ENCODE measurements around the gene SLC22A2. TPM values are rescaled to one million over a fixed set of nuclear protein-coding genes. Genes with fewer than 3 reads are reported as not detected.
"Not testable (repeated sequence)": the region's sequence is repeated elsewhere in the genome, so short reads cannot be mapped to it uniquely, and the experiment has no call there.

SLC22A2 gene
- total RNA-seq, 2 donors from 2014 or later, result not detected

DNA sequence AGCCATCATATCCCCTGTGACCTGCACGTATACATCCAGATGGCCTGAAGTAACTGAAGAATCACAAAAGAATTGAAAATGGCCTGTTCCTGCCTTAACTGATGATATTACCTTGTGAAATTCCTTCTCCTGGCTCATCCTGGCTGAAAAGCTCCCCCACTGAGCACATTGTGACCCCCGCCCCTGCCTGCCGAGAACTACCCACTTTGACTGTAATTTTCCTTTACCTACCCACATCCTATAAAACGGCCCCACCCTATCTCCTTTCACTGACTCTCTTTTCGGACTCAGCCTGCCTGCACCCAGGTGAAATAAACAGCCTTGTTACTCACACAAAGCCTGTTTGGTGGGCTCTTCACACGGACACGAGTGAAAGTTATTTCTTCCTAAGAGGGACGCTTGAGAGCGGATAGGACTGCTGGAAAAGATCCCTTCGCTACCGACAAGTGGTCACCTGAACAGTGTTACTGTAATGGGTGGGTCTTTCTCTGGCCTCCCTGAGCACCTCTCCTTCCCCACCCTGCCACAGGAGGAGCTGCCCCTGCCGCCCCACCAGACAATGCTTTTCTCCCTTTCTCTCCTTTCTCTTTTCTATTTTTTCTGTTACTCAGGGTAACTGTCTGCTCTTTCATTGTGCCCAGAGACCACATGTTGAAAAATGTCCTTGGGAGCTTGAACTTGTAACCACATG, 24.5 kb downstream of the SLC22A2 start:
- ATAC-seq; H3K36me3 Mint-ChIP-seq (ENCODE audit: low read depth); DNase-seq; H3K27me3 Mint-ChIP-seq; H3K4me1 Mint-ChIP-seq; H3K9me3 ChIP-seq (ENCODE audit: control insufficient read depth, low read length, poor library complexity, severe bottlenecking); H3K27ac Mint-ChIP-seq; H3K4me3 Mint-ChIP-seq: not testable (repeated sequence)

DNA sequence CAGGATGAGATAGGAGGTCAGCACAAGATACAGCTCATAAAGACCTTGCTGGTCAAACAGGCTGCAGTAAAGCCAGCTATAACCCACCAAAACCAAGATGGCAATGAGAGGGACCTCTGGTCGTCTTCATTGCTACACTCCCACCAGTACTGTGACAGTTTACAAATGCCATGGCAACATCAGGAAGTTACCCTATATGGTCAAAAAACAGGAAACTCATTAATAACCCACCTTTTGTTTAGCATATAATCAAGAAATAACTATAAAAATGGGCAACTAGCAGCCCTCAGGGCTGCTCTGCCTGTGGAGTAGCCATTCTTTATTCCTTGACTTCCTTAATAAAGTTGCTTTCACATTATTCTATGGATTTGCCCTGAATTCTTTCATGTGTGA, 30.9 kb downstream of the SLC22A2 start:
- ATAC-seq (no peak), DNase-seq (no peak)
- no peaks in the 10 kb centered on the region for H3K4me1 Mint-ChIP-seq
- H3K4me3 Mint-ChIP-seq, result no peak overlapping the region
- H3K27ac Mint-ChIP-seq, result no peak overlapping the region
- H3K9me3 ChIP-seq (ENCODE audit: control insufficient read depth, low read length, poor library complexity, severe bottlenecking), result no peaks in the 10 kb centered on the region
- H3K36me3 Mint-ChIP-seq (ENCODE audit: low read depth), result peaks cover 4% of the 10 kb centered on the region
- no peaks in the 10 kb centered on the region for H3K27me3 Mint-ChIP-seq

DNA sequence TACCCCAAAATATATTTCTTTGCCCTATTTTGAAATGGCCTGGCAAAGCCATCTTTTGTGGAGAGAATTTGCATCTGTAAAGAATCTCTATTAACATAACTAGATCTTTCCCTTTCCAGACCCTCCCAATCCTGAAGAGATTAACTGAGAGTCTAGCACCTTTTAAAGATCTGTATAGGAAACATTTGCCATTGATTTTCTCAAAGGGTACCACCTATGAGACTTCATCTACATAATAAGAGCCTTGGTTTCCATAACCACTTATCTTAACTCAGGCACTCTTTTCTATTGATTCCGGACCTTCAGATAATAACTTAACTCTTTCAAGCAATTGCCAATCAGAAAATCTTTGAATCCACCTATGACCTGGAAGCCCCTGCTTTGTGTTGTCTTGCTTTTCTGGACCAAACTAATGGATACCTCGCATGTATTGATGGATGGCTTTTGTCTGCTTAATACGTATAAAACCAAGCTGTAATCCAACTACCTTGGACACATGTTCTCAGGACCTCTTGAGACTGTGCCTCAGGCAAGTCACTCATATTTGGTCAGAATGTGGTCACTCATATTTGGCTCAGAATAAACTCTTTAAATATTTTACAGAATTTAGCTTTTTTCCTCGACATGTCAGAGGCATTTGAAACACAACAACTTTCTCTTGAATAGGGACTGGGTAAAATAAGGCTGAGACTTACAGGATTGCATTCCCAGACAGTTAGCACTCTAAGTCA, 31.4 kb downstream of the SLC22A2 start:
- Mint-ChIP-seq H3K27ac (no peak overlapping the region), H3K36me3 (ENCODE audit: low read depth) (peaks cover 4% of the 10 kb centered on the region), H3K4me3 (no peak overlapping the region), H3K27me3 (no peaks in the 10 kb centered on the region), H3K4me1 (no peaks in the 10 kb centered on the region)
- ATAC-seq, result no peak
- H3K9me3 ChIP-seq (ENCODE audit: control insufficient read depth, low read length, poor library complexity, severe bottlenecking), result no peaks in the 10 kb centered on the region
- DNase-seq, result no peak

DNA sequence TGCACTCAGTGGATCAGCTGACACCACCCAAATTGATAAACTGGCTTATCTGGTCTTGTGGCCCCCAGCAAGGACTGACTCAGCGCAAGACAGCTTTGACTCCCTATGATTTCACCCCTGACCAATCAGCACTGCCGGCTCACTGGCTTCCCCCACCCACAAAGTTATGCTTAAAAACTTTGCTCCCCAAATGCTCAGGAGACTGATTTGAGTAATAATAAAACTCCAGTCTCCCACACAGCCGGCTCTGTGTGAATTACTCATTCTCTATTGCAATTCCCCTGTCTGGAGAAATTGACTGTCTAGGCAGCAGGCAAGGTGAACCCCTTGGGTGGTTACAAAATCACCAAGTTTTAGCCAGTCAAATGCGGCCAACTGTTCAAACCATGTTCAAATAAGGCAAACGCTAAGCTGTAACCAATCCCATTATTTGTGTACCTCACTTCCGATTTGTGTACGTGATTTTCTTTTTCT, 32.5 kb downstream of the SLC22A2 start:
- Mint-ChIP-seq H3K4me1 (peaks cover 3% of the 10 kb centered on the region), H3K27me3 (peaks cover 5% of the 10 kb centered on the region), H3K4me3 (no peak overlapping the region)

DNA sequence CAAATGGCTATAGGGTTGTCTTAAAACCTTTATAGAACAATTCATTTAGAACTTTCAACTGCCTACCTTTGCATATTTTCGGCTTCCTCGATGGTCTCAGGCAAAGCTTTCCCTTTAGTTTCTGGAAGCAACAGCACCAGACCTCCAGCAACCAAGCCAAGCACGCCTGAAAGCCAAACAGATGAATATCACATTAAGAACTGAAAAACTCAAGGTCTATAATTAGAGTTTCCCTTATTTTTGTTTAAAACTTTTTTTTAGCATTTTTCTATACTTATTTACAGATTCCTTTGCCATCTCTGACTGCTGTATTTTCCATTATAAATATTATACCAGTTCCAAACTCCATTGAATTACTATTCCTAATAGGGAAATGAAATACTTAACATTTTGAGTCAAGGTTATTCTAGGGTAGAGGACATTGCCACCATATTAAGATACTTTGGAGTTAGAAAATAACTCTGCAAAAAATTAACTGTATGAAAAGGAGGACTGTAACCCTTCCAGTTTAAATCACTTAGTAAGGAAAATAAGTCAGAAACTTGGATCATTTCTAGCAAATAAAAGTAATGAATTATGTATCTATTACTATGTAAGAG, 33.9 kb downstream of the SLC22A2 start:
- Mint-ChIP-seq H3K4me1 (peaks cover 3% of the 10 kb centered on the region), H3K4me3 (no peak overlapping the region), H3K27ac (no peak overlapping the region), H3K36me3 (ENCODE audit: low read depth) (peaks cover 2% of the 10 kb centered on the region), H3K27me3 (peaks cover 7% of the 10 kb centered on the region)
- DNase-seq, result no peak
- ATAC-seq, result no peak
- no peaks in the 10 kb centered on the region for H3K9me3 ChIP-seq (ENCODE audit: control insufficient read depth, low read length, poor library complexity, severe bottlenecking)

More for the DNA sequence above, 32.5 kb downstream of the SLC22A2 start:
- no peak for DNase-seq
- H3K36me3 Mint-ChIP-seq (ENCODE audit: low read depth), result peaks cover 4% of the 10 kb centered on the region
- H3K27ac Mint-ChIP-seq, result no peak overlapping the region
- H3K9me3 ChIP-seq (ENCODE audit: control insufficient read depth, low read length, poor library complexity, severe bottlenecking), result no peaks in the 10 kb centered on the region
- ATAC-seq, result no peak

DNA sequence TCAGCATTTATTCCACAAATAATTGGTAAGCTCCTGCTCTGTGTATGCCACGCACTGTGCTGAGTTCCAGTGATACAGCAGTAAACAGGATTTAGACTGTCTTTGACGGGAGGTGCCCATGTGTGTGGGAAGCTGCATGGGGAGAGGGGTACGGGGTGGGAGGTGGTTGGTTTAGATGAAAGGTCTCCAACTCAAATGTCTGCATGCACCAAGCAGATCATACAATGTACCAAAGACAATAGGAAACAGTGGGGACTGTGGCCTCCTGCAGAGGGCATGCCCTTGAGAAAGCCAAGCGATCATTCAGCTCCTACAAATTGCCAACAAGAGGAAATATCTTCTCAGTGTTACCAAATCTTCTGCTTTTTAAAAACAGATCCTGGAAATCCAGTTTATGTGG, 36.1 kb downstream of the SLC22A2 start:
- H3K4me1 Mint-ChIP-seq, result peaks cover 3% of the 10 kb centered on the region
- H3K27ac Mint-ChIP-seq, result no peak overlapping the region

DNA sequence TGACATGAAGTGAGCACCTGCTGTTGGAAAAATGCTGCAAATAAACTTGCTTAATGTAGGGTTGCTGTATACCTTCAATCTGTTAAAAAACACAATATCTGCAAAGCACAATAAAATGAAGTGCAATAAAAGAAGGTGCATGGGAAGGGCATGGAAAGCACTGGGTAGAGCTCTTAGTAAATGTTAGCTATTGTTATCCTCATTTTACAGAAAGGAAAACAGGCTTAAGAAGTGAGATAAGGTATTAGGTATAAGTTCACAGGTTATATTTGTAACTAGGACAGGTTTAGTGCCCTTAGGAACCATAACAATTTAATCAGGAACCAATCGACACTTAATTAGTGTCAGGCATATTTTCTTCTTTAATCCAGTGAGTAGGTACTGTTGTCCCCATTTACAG, 36.7 kb downstream of the SLC22A2 start:
- ATAC-seq (no peak), DNase-seq (no peak)
- H3K9me3 ChIP-seq (ENCODE audit: control insufficient read depth, low read length, poor library complexity, severe bottlenecking), result no peaks in the 10 kb centered on the region
- no peak overlapping the region for H3K27ac Mint-ChIP-seq
- H3K4me3 Mint-ChIP-seq, result no peak overlapping the region
- H3K27me3 Mint-ChIP-seq, result peaks cover 11% of the 10 kb centered on the region
- H3K4me1 Mint-ChIP-seq, result peaks cover 3% of the 10 kb centered on the region
- no peaks in the 10 kb centered on the region for H3K36me3 Mint-ChIP-seq (ENCODE audit: low read depth)

More for the DNA sequence above, 36.1 kb downstream of the SLC22A2 start:
- H3K4me3 Mint-ChIP-seq, result no peak overlapping the region
- peaks cover 7% of the 10 kb centered on the region for H3K27me3 Mint-ChIP-seq
- no peaks in the 10 kb centered on the region for H3K9me3 ChIP-seq (ENCODE audit: control insufficient read depth, low read length, poor library complexity, severe bottlenecking)
- H3K36me3 Mint-ChIP-seq (ENCODE audit: low read depth), result no peaks in the 10 kb centered on the region
- no peak for DNase-seq
- no peak for ATAC-seq

DNA sequence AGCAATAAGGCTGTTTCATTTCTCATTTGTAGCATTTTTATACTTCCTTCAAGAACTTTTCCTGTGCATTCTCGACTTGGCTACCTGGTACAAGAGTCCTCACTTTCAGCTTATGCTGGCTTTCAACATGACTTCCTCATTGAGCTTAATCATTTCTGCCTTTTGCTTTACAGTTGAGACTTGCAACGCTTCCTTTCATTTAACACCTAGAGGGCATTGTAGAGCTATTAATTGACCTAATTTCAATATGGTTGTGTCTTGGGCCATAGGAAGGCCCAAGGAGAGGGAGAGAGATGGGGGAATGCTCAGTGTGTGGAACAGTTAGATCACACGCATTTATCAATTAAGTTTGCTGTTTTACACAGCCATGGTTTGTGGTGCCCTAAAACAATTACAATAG, 37.2 kb downstream of the SLC22A2 start:
- no peak for DNase-seq
- H3K27ac Mint-ChIP-seq, result no peak overlapping the region
- no peaks in the 10 kb centered on the region for H3K9me3 ChIP-seq (ENCODE audit: control insufficient read depth, low read length, poor library complexity, severe bottlenecking)
- peaks cover 3% of the 10 kb centered on the region for H3K4me1 Mint-ChIP-seq
- no peak for ATAC-seq
- no peaks in the 10 kb centered on the region for H3K36me3 Mint-ChIP-seq (ENCODE audit: low read depth)
- peaks cover 12% of the 10 kb centered on the region for H3K27me3 Mint-ChIP-seq
- H3K4me3 Mint-ChIP-seq, result no peak overlapping the region

DNA sequence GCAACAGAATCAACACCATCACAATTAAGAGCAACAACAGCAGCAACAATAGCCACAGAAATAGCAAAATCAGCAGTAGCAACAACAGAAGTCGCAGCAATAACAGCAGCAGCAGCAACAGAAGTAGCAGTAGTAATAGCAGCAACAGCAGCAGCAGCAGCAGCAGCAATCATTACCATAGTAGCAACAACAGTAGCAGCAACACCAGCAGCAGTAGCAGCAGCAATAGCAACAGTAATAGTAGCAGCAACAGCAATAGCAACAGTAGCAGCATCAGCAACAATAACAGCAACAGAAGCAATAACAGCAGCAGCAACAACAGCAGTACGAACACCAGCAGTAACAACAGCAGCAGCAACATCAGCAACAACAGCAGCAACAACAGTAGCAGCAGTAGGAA, 39.8 kb downstream of the SLC22A2 start:
- peaks cover 5% of the 10 kb centered on the region for H3K36me3 Mint-ChIP-seq (ENCODE audit: low read depth)
- ATAC-seq, result no peak
- H3K27ac Mint-ChIP-seq, result no peak overlapping the region

DNA sequence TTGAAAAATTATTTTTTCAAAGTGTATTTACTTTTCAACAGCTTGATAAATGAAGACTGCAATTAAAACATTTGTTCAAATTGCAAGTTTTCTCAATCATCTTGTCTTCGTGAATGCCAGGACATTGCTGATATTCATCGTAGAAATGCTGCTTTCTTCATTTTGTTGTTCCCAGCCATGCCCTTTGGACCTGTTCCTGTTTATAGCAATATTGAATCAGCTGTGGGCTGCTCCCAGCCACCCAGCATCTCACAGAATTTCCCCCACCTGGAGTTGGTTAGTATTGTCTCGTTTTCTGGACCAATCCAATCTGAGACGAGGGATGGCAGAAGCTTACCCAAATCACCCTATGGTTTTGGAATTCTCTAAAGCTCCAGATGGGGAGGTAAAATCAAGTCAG, 40.8 kb downstream of the SLC22A2 start:
- no peak overlapping the region for H3K27ac Mint-ChIP-seq
- H3K27me3 Mint-ChIP-seq, result peaks cover 26% of the 10 kb centered on the region
- no peaks in the 10 kb centered on the region for H3K9me3 ChIP-seq (ENCODE audit: control insufficient read depth, low read length, poor library complexity, severe bottlenecking)
- peaks cover 5% of the 10 kb centered on the region for H3K36me3 Mint-ChIP-seq (ENCODE audit: low read depth)
- H3K4me1 Mint-ChIP-seq, result peaks cover 3% of the 10 kb centered on the region
- ATAC-seq (no peak), DNase-seq (no peak)
- no peak overlapping the region for H3K4me3 Mint-ChIP-seq

More for the DNA sequence above, 39.8 kb downstream of the SLC22A2 start:
- Mint-ChIP-seq H3K4me3 (no peak overlapping the region), H3K27me3 (peaks cover 26% of the 10 kb centered on the region), H3K4me1 (peaks cover 3% of the 10 kb centered on the region)
- DNase-seq, result no peak
- no peaks in the 10 kb centered on the region for H3K9me3 ChIP-seq (ENCODE audit: control insufficient read depth, low read length, poor library complexity, severe bottlenecking)

DNA sequence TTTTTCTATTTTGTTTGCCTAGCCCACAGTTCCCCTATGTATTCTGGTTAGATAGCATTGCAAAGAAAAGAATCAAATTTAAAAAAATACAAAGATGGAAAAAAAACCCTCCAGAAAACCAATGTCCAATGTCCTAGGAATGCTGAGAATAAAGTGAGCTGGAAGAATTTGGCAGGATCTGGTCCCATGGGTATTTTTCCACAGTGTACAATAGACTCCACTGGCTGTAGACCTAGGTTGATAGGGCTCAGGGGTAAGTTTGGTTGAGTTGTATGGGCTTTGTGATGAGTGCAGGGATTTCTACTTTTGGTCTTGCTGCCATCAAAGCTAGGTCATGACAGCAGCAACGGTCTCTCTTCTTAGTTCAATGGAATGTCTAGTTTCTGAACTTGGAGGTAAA, 41.5 kb downstream of the SLC22A2 start:
- no peak overlapping the region for H3K4me3 Mint-ChIP-seq
- peaks cover 3% of the 10 kb centered on the region for H3K4me1 Mint-ChIP-seq
- ATAC-seq (no peak), DNase-seq (no peak)
- peaks cover 5% of the 10 kb centered on the region for H3K36me3 Mint-ChIP-seq (ENCODE audit: low read depth)
- no peak overlapping the region for H3K27ac Mint-ChIP-seq
- peaks cover 26% of the 10 kb centered on the region for H3K27me3 Mint-ChIP-seq
- no peaks in the 10 kb centered on the region for H3K9me3 ChIP-seq (ENCODE audit: control insufficient read depth, low read length, poor library complexity, severe bottlenecking)

DNA sequence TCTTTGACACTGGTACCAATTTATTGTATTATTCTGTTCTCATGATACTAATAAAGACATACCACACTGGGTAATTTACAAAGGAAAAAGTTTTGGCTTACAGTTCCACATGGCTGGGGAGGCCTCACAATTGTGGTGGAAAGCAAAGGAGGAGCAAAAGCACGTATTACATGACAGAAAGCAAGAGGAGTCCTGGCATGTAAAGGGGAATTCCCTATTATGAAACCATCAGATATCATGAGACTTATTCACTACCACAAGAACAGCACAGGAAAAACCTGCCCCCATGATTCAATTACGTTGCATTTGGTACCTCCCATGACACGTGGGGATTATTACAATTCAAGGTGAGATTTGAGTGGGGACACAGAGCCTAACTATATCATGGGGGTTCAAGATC, 43.4 kb downstream of the SLC22A2 start:
- Mint-ChIP-seq H3K27ac (no peak overlapping the region), H3K27me3 (peaks cover 19% of the 10 kb centered on the region), H3K4me3 (no peak overlapping the region), H3K36me3 (ENCODE audit: low read depth) (peaks cover 5% of the 10 kb centered on the region), H3K4me1 (no peaks in the 10 kb centered on the region)
- DNase-seq, result no peak
- H3K9me3 ChIP-seq (ENCODE audit: control insufficient read depth, low read length, poor library complexity, severe bottlenecking), result no peaks in the 10 kb centered on the region
- ATAC-seq, result no peak

DNA sequence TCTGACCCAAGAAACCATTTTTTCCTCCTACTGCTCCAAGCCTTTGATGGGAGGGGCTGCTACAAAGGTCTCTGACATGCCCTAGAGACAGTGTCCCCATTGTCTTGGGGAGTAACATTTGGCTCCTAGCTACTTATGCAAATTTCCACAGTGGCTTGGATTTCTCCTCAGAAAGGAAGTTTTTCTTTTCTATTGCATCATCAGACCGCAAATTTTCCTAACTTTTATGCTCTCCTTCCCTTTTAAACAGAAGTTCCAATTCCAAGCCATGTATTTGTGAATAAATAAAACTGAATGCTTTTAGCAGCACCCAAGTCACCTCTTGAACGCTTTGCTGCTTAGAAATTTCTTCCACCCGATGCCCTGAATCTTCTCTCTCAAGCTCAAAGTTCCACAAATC, 51.0 kb downstream of the SLC22A2 start:
- DNase-seq (no peak), ATAC-seq (no peak)
- H3K9me3 ChIP-seq (ENCODE audit: control insufficient read depth, low read length, poor library complexity, severe bottlenecking), result no peaks in the 10 kb centered on the region
- Mint-ChIP-seq H3K4me3 (no peak overlapping the region), H3K27ac (no peak overlapping the region), H3K36me3 (ENCODE audit: low read depth) (no peaks in the 10 kb centered on the region), H3K4me1 (no peaks in the 10 kb centered on the region), H3K27me3 (no peaks in the 10 kb centered on the region)

All from T-helper 17 cell (primary cell).